IgD-negative memory B cell (primary cell): ENCODE results near the gene MAP1S. TPM values are rescaled to one million over a fixed set of nuclear protein-coding genes. Genes with fewer than 3 reads are reported as not detected.
"Not testable (repeated sequence)": the region's sequence is repeated elsewhere in the genome, so short reads cannot be mapped to it uniquely, and the experiment has no call there.

Source experiments
- H3K27ac Mint-ChIP-seq, 3 donors: one replicate each; pipeline ENCODE4 v1.8.0; 2020 to 2022; ENCODE audit warnings: mild to moderate bottlenecking in 3 of 3, mixed read lengths in 3 of 3, moderate library complexity in 1 of 3
- H3K27me3 Mint-ChIP-seq: one replicate; pipeline ENCODE4 v1.8.0; 2021; ENCODE audit warnings: mixed read lengths
- H3K36me3 Mint-ChIP-seq: one replicate; pipeline ENCODE4 v1.8.0; 2020; ENCODE audit warnings: mild to moderate bottlenecking, mixed read lengths
- H3K4me1 Mint-ChIP-seq, 3 donors: one replicate each; pipeline ENCODE4 v1.8.0; 2020 to 2022; ENCODE audit warnings: mixed read lengths in 3 of 3, mild to moderate bottlenecking in 1 of 3
- H3K4me3 Mint-ChIP-seq, 4 donors: one replicate each; pipeline ENCODE4 v1.8.0; 2020 to 2022; ENCODE audit warnings: mild to moderate bottlenecking in 4 of 4, mixed read lengths in 4 of 4, moderate library complexity in 3 of 4
- H3K9me3 Mint-ChIP-seq, 3 donors: one replicate each; pipeline ENCODE4 v1.8.0; 2020 to 2021; ENCODE audit warnings: mixed read lengths in 3 of 3, mild to moderate bottlenecking in 1 of 3
- polyA plus RNA-seq: library from polyadenylated mRNA; unstranded; fragments of 300-500 nt; fragmentation: Illumina TruSeq; gene quantifications from one replicate; pipeline ENCODE4 v1.2.3, GENCODE V29; 2021

The MAP1S gene
- polyA plus RNA-seq, 1 donor from 2014 or later, result 50.3 TPM

GRCh38 chr19:17757125-17757524 lies 37.8 kb downstream of the MAP1S start:
- peaks cover 4% of the 10 kb centered on the region for H3K27me3 Mint-ChIP-seq
- peaks cover 18% of the 10 kb centered on the region for H3K36me3 Mint-ChIP-seq
- no peak overlapping the region for H3K27ac Mint-ChIP-seq
- peak overlapping the region in 1 of 4 donors; percentile 59 for H3K4me3 Mint-ChIP-seq
- no peaks in the 10 kb centered on the region for H3K9me3 Mint-ChIP-seq
- peaks cover 42 to 52% (median 48%) of the 10 kb centered on the region in 3 donors for H3K4me1 Mint-ChIP-seq

GRCh38 chr19:17758515-17758914 lies 39.2 kb downstream of the MAP1S start:
- Mint-ChIP-seq H3K36me3 (peaks cover 18% of the 10 kb centered on the region), H3K27me3 (peaks cover 4% of the 10 kb centered on the region), H3K4me1 (peaks cover 42 to 54% (median 48%) of the 10 kb centered on the region in 3 donors), H3K9me3 (no peaks in the 10 kb centered on the region), H3K4me3 (peak overlapping the region in 1 of 4 donors; percentile 62), H3K27ac (peak overlapping the region in 2 of 3 donors; percentile 46 to 70)

GRCh38 chr19:17761148-17761547 lies 41.9 kb downstream of the MAP1S start:
- Mint-ChIP-seq H3K4me3 (peak overlapping the region in 2 of 4 donors; percentile 17 to 28), H3K9me3 (no peaks in the 10 kb centered on the region), H3K36me3 (peaks cover 21% of the 10 kb centered on the region), H3K27ac (peak overlapping the region in 2 of 3 donors; percentile 39 to 75), H3K27me3 (no peaks in the 10 kb centered on the region), H3K4me1 (peaks cover 32 to 38% (median 34%) of the 10 kb centered on the region in 3 donors)

- H3K27me3 Mint-ChIP-seq, result no peaks in the 10 kb centered on the region
- H3K27ac Mint-ChIP-seq, result peak overlapping the region; percentile 17 to 84 (median 48)
- peaks cover 25% of the 10 kb centered on the region for H3K36me3 Mint-ChIP-seq
- H3K4me3 Mint-ChIP-seq, result no peak overlapping the region
- no peaks in the 10 kb centered on the region for H3K9me3 Mint-ChIP-seq
- H3K4me1 Mint-ChIP-seq, result peaks cover 32 to 39% (median 32%) of the 10 kb centered on the region in 3 donors
Measured at GRCh38 chr19:17762505-17763229, 43.4 kb downstream of the MAP1S start.

- no peaks in the 10 kb centered on the region for H3K27me3 Mint-ChIP-seq
- peak overlapping the region in 2 of 3 donors; percentile 26 to 94 for H3K27ac Mint-ChIP-seq
- H3K9me3 Mint-ChIP-seq, result no peaks in the 10 kb centered on the region
- H3K4me1 Mint-ChIP-seq, result peaks cover 23 to 30% (median 29%) of the 10 kb centered on the region in 3 donors
- no peak overlapping the region for H3K4me3 Mint-ChIP-seq
- H3K36me3 Mint-ChIP-seq, result peaks cover 16% of the 10 kb centered on the region
Measured at GRCh38 chr19:17764348-17764747, 45.1 kb downstream of the MAP1S start.

GRCh38 chr19:17765069-17765618 lies 45.9 kb downstream of the MAP1S start:
- Mint-ChIP-seq H3K27me3 (no peaks in the 10 kb centered on the region), H3K9me3 (no peaks in the 10 kb centered on the region), H3K4me1 (peaks cover 19 to 22% (median 21%) of the 10 kb centered on the region in 3 donors), H3K4me3 (peak overlapping the region in 2 of 4 donors; percentile 20 to 87), H3K36me3 (peaks cover 15% of the 10 kb centered on the region), H3K27ac (peak overlapping the region; percentile 26 to 94 (median 46))

- Mint-ChIP-seq H3K27ac (peak overlapping the region; percentile 2 to 93 (median 64)), H3K4me3 (peak overlapping the region in 3 of 4 donors; percentile 10 to 90 (median 85)), H3K27me3 (no peaks in the 10 kb centered on the region), H3K36me3 (peaks cover 11% of the 10 kb centered on the region), H3K9me3 (no peaks in the 10 kb centered on the region), H3K4me1 (peaks cover 10 to 12% (median 12%) of the 10 kb centered on the region in 3 donors)
Measured at GRCh38 chr19:17766543-17767131, 47.4 kb downstream of the MAP1S start.

- no peaks in the 10 kb centered on the region for H3K27me3 Mint-ChIP-seq
- peaks cover 15% of the 10 kb centered on the region for H3K36me3 Mint-ChIP-seq
- H3K4me3 Mint-ChIP-seq, result no peak overlapping the region
- H3K27ac Mint-ChIP-seq, result no peak overlapping the region
- peaks cover 9 to 12% (median 10%) of the 10 kb centered on the region in 3 donors for H3K4me1 Mint-ChIP-seq
- H3K9me3 Mint-ChIP-seq, result no peaks in the 10 kb centered on the region
Measured at GRCh38 chr19:17767559-17767958, 48.3 kb downstream of the MAP1S start.

GRCh38 chr19:17770613-17771012 lies 51.3 kb downstream of the MAP1S start:
- Mint-ChIP-seq H3K4me1 (peaks cover 8 to 10% (median 8%) of the 10 kb centered on the region in 3 donors), H3K27ac (no peak overlapping the region), H3K27me3 (no peaks in the 10 kb centered on the region), H3K9me3 (no peaks in the 10 kb centered on the region), H3K4me3 (no peak overlapping the region), H3K36me3 (peaks cover 13% of the 10 kb centered on the region)

GRCh38 chr19:17772172-17772571 lies 52.9 kb downstream of the MAP1S start:
- Mint-ChIP-seq H3K4me1 (peaks cover 14% of the 10 kb centered on the region in 3 donors), H3K36me3 (peaks cover 9% of the 10 kb centered on the region), H3K9me3 (no peaks in the 10 kb centered on the region), H3K4me3 (no peak overlapping the region), H3K27me3 (no peaks in the 10 kb centered on the region), H3K27ac (no peak overlapping the region)

GRCh38 chr19:17775245-17775927 lies 56.1 kb downstream of the MAP1S start:
- H3K36me3 Mint-ChIP-seq, result peaks cover 9% of the 10 kb centered on the region
- peak overlapping the region; percentile 75 to 99 (median 98) for H3K27ac Mint-ChIP-seq
- peak overlapping the region in 2 of 4 donors; percentile 30 to 90 for H3K4me3 Mint-ChIP-seq

GRCh38 chr19:17775991-17776803 lies 56.9 kb downstream of the MAP1S start:
- H3K4me3 Mint-ChIP-seq, result peak overlapping the region; percentile 61 to 93 (median 73)
- H3K36me3 Mint-ChIP-seq, result peaks cover 9% of the 10 kb centered on the region
- H3K4me1 Mint-ChIP-seq, result peaks cover 14 to 20% (median 17%) of the 10 kb centered on the region in 3 donors
- H3K27me3 Mint-ChIP-seq, result no peaks in the 10 kb centered on the region
- H3K9me3 Mint-ChIP-seq, result no peaks in the 10 kb centered on the region
- H3K27ac Mint-ChIP-seq, result peak overlapping the region; percentile 91 to 99 (median 98)

More at GRCh38 chr19:17775245-17775927, 56.1 kb downstream of the MAP1S start:
- peaks cover 14 to 20% (median 17%) of the 10 kb centered on the region in 3 donors for H3K4me1 Mint-ChIP-seq
- no peaks in the 10 kb centered on the region for H3K27me3 Mint-ChIP-seq
- no peaks in the 10 kb centered on the region for H3K9me3 Mint-ChIP-seq

GRCh38 chr19:17777840-17778239 lies 58.6 kb downstream of the MAP1S start:
- not testable (repeated sequence) for H3K27me3 Mint-ChIP-seq, H3K36me3 Mint-ChIP-seq, H3K9me3 Mint-ChIP-seq
- Mint-ChIP-seq H3K4me3 (peak overlapping the region in 2 of 4 donors; percentile 52 to 73), H3K27ac (peak overlapping the region; percentile 37 to 82 (median 46)), H3K4me1 (peaks cover 14 to 20% (median 17%) of the 10 kb centered on the region in 3 donors)
